CD14-positive monocyte (primary cell): ENCODE data around the gene MEGF8. TPM values are rescaled to one million over a fixed set of nuclear protein-coding genes. Genes with fewer than 3 reads are reported as not detected.

Experiments used
- DNase-seq, 3 donors: peaks; one replicate each; pipeline ENCODE4 v3.0.0-alpha.2; 2011 to 2022
- H2AFZ ChIP-seq: 2 replicates; pipeline ENCODE4 v1.6.0; 2012; ENCODE audit warnings: mild to moderate bottlenecking, low read depth, low read length, inconsistent platforms; ENCODE audit not compliant: insufficient read depth, poor library complexity, severe bottlenecking
- H3K27ac ChIP-seq, 2 donors: 1 replicate in 1 of 2; 2 replicates in 1 of 2; pipeline ENCODE4 v1.5.1; 2012 to 2013; ENCODE audit warnings: low read length in 2 of 2, control low read depth in 1 of 2, inconsistent platforms in 1 of 2, low read depth in 1 of 2, mild to moderate bottlenecking in 1 of 2
- H3K27me3 ChIP-seq, 2 donors: one replicate each; pipeline versions ENCODE4 v1.6.0 to v1.6.1; 2011 to 2013; ENCODE audit warnings: low read length in 2 of 2; ENCODE audit not compliant: control insufficient read depth in 2 of 2, insufficient read depth in 2 of 2
- H3K36me3 ChIP-seq, 2 donors: replicated peaks in 1 of 2; 1 replicate in 1 of 2; 2 replicates in 1 of 2; pipeline versions ENCODE4 v1.5.1 to v1.6.1; 2012 to 2013; ENCODE audit warnings: low read length in 2 of 2, control low read depth in 1 of 2, inconsistent platforms in 1 of 2, mild to moderate bottlenecking in 1 of 2; ENCODE audit not compliant: insufficient read depth in 2 of 2, control insufficient read depth in 1 of 2
- H3K4me1 ChIP-seq, 2 donors: 1 replicate in 1 of 2; 2 replicates in 1 of 2; pipeline versions ENCODE4 v1.5.1 to v1.6.1; 2012 to 2013; ENCODE audit warnings: low read length in 2 of 2, control low read depth in 1 of 2, inconsistent platforms in 1 of 2, mild to moderate bottlenecking in 1 of 2, moderate library complexity in 1 of 2; ENCODE audit not compliant: insufficient read depth in 2 of 2, control insufficient read depth in 1 of 2
- H3K4me2 ChIP-seq: replicated peaks from 2 replicates; pipeline ENCODE3; 2012; ENCODE audit warnings: low read length, moderate library complexity, mild to moderate bottlenecking; ENCODE audit not compliant: poor library complexity, severe bottlenecking; ENCODE audit errors: extremely low read depth
- H3K4me3 ChIP-seq, 3 experiments: fragments of 200-600 bp in 1 of 3; sonication (generic) in 1 of 3; replicated peaks in 1 of 3; 1 replicate in 2 of 3; 2 replicates in 1 of 3; pipeline ENCODE4 v1.5.1; 2011 to 2013; ENCODE audit warnings: low read length in 3 of 3, mild to moderate bottlenecking in 3 of 3, control low read depth in 2 of 3, low read depth in 2 of 3, inconsistent platforms in 1 of 3, moderate library complexity in 1 of 3
- H3K79me2 ChIP-seq: 2 replicates; pipeline ENCODE4 v1.6.0; 2012; ENCODE audit warnings: mild to moderate bottlenecking, control low read depth, inconsistent platforms, low read length, moderate library complexity; ENCODE audit not compliant: insufficient read depth
- H3K9ac ChIP-seq: 2 replicates; pipeline ENCODE4 v1.6.0; 2017; ENCODE audit warnings: low read length, mild to moderate bottlenecking; ENCODE audit not compliant: insufficient read depth, poor library complexity, severe bottlenecking
- H3K9me3 ChIP-seq, 2 donors: replicated peaks in 1 of 2; 1 replicate in 1 of 2; 2 replicates in 1 of 2; pipeline versions ENCODE4 v1.5.1 to v1.6.1; 2012 to 2013; ENCODE audit warnings: low read length in 2 of 2, control low read depth in 1 of 2; ENCODE audit not compliant: control insufficient read depth in 1 of 2, insufficient read depth in 1 of 2
- H4K20me1 ChIP-seq: 2 replicates; pipeline ENCODE4 v1.6.0; 2012; ENCODE audit warnings: mild to moderate bottlenecking, low read length, control low read depth, moderate library complexity; ENCODE audit not compliant: insufficient read depth
- H3K27ac Mint-ChIP-seq, 7 donors: one replicate each; pipeline ENCODE4 v1.8.0; 2020; ENCODE audit warnings: mild to moderate bottlenecking in 7 of 7, mixed read lengths in 7 of 7, moderate library complexity in 6 of 7, inconsistent platforms in 2 of 7
- H3K27me3 Mint-ChIP-seq, 3 donors: one replicate each; pipeline ENCODE4 v1.8.0; 2021 to 2022; ENCODE audit warnings: low read depth in 3 of 3, mild to moderate bottlenecking in 3 of 3, mixed read lengths in 3 of 3, moderate library complexity in 3 of 3, inconsistent platforms in 1 of 3
- H3K36me3 Mint-ChIP-seq, 2 donors: one replicate each; pipeline ENCODE4 v1.8.0; 2020; ENCODE audit warnings: mixed read lengths in 2 of 2, inconsistent platforms in 1 of 2, mild to moderate bottlenecking in 1 of 2
- H3K4me1 Mint-ChIP-seq: one replicate; pipeline ENCODE4 v1.8.0; 2020; ENCODE audit warnings: mild to moderate bottlenecking, mixed read lengths
- H3K4me3 Mint-ChIP-seq, 2 donors: one replicate each; pipeline ENCODE4 v1.8.0; 2020; ENCODE audit warnings: mild to moderate bottlenecking in 2 of 2, mixed read lengths in 2 of 2, moderate library complexity in 1 of 2
- H3K9me3 Mint-ChIP-seq, 7 donors: one replicate each; pipeline ENCODE4 v1.8.0; 2020 to 2022; ENCODE audit warnings: mixed read lengths in 7 of 7, mild to moderate bottlenecking in 6 of 7, moderate library complexity in 6 of 7, inconsistent platforms in 2 of 7
- CTCF ChIP-seq: fragments of 200-600 bp; IDR thresholded peaks from one replicate; pipeline ENCODE4 v1.8.0; 2022; ENCODE audit warnings: antibody characterized with exemption, mild to moderate bottlenecking
- WGBS: methylation state at CpG from one replicate; pipeline ENCODE4 v1.1.5; 2013; ENCODE audit warnings: missing lambda C conversion rate; ENCODE audit not compliant: insufficient coverage; 5-methylcytosine and 5-hydroxymethylcytosine counted together
- intact Hi-C, 2 donors: fragments of 100-400 bp; cut with micrococcal nuclease; formaldehyde crosslinking; loops; one replicate each; pipeline versions ENCODE4 v1.15.0 to v1.15.1; 2023
- polyA plus RNA-seq, 3 donors: library from polyadenylated mRNA; depleted of rRNA in 1 of 3; unstranded in 2 of 3; stranded (reverse) in 1 of 3; fragments of 300-500 nt in 2 of 3; fragments of >200 nt in 1 of 3; fragmentation: Illumina TruSeq in 2 of 3; gene quantifications; 1 replicate in 2 of 3; 2 replicates in 1 of 3; pipeline ENCODE4 v1.2.3, GENCODE V29; 2012 to 2021

The MEGF8 gene
- polyA plus RNA-seq, 3 donors: 0.15 to 2.7 (median 0.27) TPM

- DNase-seq: no peak
- Histone ChIP-seq H3K9me3 (peaks cover 0 to 7% of the 10 kb centered on the region in 2 donors), H3K36me3 (no peaks in the 10 kb centered on the region), H3K9ac (no peak overlapping the region), H3K27ac (no peak overlapping the region), H2AFZ (no peak overlapping the region), H3K79me2 (peaks cover 9% of the 10 kb centered on the region), H4K20me1 (no peaks in the 10 kb centered on the region), H3K27me3 (peaks cover 24 to 34% of the 10 kb centered on the region in 2 donors), H3K4me1 (peaks cover 15 to 27% of the 10 kb centered on the region in 2 donors), H3K4me2 (no peak overlapping the region), H3K4me3 (no peak overlapping the region)
- H3K27ac Mint-ChIP-seq: no peak overlapping the region
- TF ChIP-seq CTCF: no peak
- peaks cover 27% of the 10 kb centered on the region for H3K4me1 Mint-ChIP-seq
- peaks cover 42 to 55% (median 51%) of the 10 kb centered on the region in 3 donors for H3K27me3 Mint-ChIP-seq
- 76% methylated on average over 7 of the region's 9 CpGs for WGBS
- H3K9me3 Mint-ChIP-seq: peaks cover 0 to 13% (median 8%) of the 10 kb centered on the region in 7 donors
- intact Hi-C loops: loop anchor here in 1 of 2 donors (10.0 kb wide), 1 partner anchor 188 kb away; the partner anchor contains the start of gene POU2F2
- peak overlapping the region in 1 of 2 donors; percentile 82 for H3K4me3 Mint-ChIP-seq
- H3K36me3 Mint-ChIP-seq: peaks cover 4 to 8% of the 10 kb centered on the region in 2 donors
Observed at GRCh38 chr19:42322305-42322704, 3.1 kb upstream of the MEGF8 start.

GRCh38 chr19:42323473-42323851 lies 2.0 kb upstream of the MEGF8 start:
- no peak overlapping the region for H3K27ac Mint-ChIP-seq
- Histone ChIP-seq H3K4me1 (peaks cover 14 to 27% of the 10 kb centered on the region in 2 donors), H3K4me2 (peak overlapping the region; percentile 91), H3K36me3 (no peaks in the 10 kb centered on the region), H3K27ac (no peak overlapping the region), H3K9ac (no peak overlapping the region), H3K27me3 (peaks cover 24 to 34% of the 10 kb centered on the region in 2 donors), H2AFZ (no peak overlapping the region), H3K79me2 (peaks cover 9% of the 10 kb centered on the region), H4K20me1 (no peaks in the 10 kb centered on the region), H3K4me3 (no peak overlapping the region), H3K9me3 (peaks cover 0 to 7% of the 10 kb centered on the region in 2 donors)
- no peak for TF ChIP-seq CTCF
- peak overlapping the region; percentile 56 to 82 for H3K4me3 Mint-ChIP-seq
- 20% methylated on average over 29 of the region's 29 CpGs for WGBS
- peaks cover 4 to 8% of the 10 kb centered on the region in 2 donors for H3K36me3 Mint-ChIP-seq
- intact Hi-C loops: loop anchor here in 1 of 2 donors (10.0 kb wide), 1 partner anchor 189 kb away; the partner anchor contains the start of gene POU2F2
- peaks cover 24% of the 10 kb centered on the region for H3K4me1 Mint-ChIP-seq
- H3K9me3 Mint-ChIP-seq: peaks cover 0 to 11% (median 8%) of the 10 kb centered on the region in 7 donors
- H3K27me3 Mint-ChIP-seq: peaks cover 41 to 55% (median 51%) of the 10 kb centered on the region in 3 donors
- no peak for DNase-seq
